Endothelial cell of umbilical vein (primary cell): Measurements from ENCODE around the gene TMEM179B. TPM values are rescaled to one million over a fixed set of nuclear protein-coding genes. Genes with fewer than 3 reads are reported as not detected.

Source experiments
- BruUV-seq: library from RNA; stranded (reverse); fragments of 400-500 nt; replicated peaks from 2 replicates; lab custom pipeline; 2021; lab: Mats Ljungman, UMichigan
- CTCF ChIA-PET: fragments of 300-600, 350-600 bp; sonication (Branson Sonifier 250); formaldehyde crosslinking; loops from one replicate; lab custom pipeline; 2021; ENCODE audit warnings: antibody characterized with exemption, inconsistent platforms; lab: Charles Lee
- POLR2A ChIA-PET: fragments of 300-600, 350-600 bp; sonication (Branson Sonifier 250); formaldehyde crosslinking; loops from one replicate; lab custom pipeline; 2021; ENCODE audit warnings: antibody characterized with exemption, inconsistent platforms; lab: Charles Lee
- DNase-seq: peaks from one replicate; pipeline ENCODE4 v3.0.0-alpha.2; 2011; ENCODE audit warnings: low read depth, low spot score
- FAIRE-seq: peaks from 2 replicates; lab custom pipeline; 2011; peaks lifted over from hg19 to GRCh38; lab: Jason Lieb, UNC
- H2AFZ ChIP-seq: 2 replicates; pipeline ENCODE4 v1.6.0; 2012; ENCODE audit warnings: low read depth, low read length, control low read depth, inconsistent platforms
- H3K27ac ChIP-seq: 2 replicates; pipeline ENCODE4 v1.5.1; 2011; ENCODE audit warnings: low read depth, mild to moderate bottlenecking, control low read depth, low read length, moderate library complexity; ENCODE audit not compliant: insufficient read depth
- H3K27me3 ChIP-seq, 2 experiments: 2 replicates each; pipeline versions ENCODE4 v1.6.0 to v1.6.1; 2011; ENCODE audit warnings: low read length in 2 of 2, mixed read lengths in 1 of 2; ENCODE audit not compliant: control insufficient read depth in 2 of 2, insufficient read depth in 2 of 2
- H3K36me3 ChIP-seq, 2 experiments: 2 replicates in 1 of 2; 3 replicates in 1 of 2; pipeline ENCODE4 v1.5.1; 2011; ENCODE audit warnings: low read length in 2 of 2, mild to moderate bottlenecking in 1 of 2, moderate library complexity in 1 of 2; ENCODE audit not compliant: control insufficient read depth in 2 of 2, insufficient read depth in 2 of 2; ENCODE audit errors: extremely low read depth in 1 of 2
- H3K4me1 ChIP-seq: 3 replicates; pipeline ENCODE4 v1.5.1; 2011; ENCODE audit warnings: mild to moderate bottlenecking, low read length; ENCODE audit not compliant: control insufficient read depth, insufficient read depth; ENCODE audit errors: extremely low read depth
- H3K4me2 ChIP-seq: 2 replicates; pipeline ENCODE4 v1.6.1; 2011; ENCODE audit warnings: low read length, control low read depth, mixed read lengths; ENCODE audit not compliant: insufficient read depth
- H3K4me3 ChIP-seq, 3 experiments: fragments of 200-600 bp in 1 of 3; sonication (generic), shearing (Covaris generic) in 1 of 3; replicated peaks in 1 of 3; 2 replicates each; pipeline ENCODE4 v1.5.1; 2011 to 2016; ENCODE audit warnings: control low read depth in 3 of 3, low read length in 3 of 3, mild to moderate bottlenecking in 2 of 3, inconsistent platforms in 1 of 3, low read depth in 1 of 3, moderate library complexity in 1 of 3; ENCODE audit not compliant: insufficient read depth in 1 of 3
- H3K79me2 ChIP-seq: 2 replicates; pipeline ENCODE4 v1.6.0; 2012; ENCODE audit warnings: low read length, inconsistent platforms; ENCODE audit not compliant: control insufficient read depth, insufficient read depth
- H3K9ac ChIP-seq: replicated peaks from 2 replicates; pipeline ENCODE3; 2011; ENCODE audit warnings: low read length, control low read depth; ENCODE audit not compliant: insufficient read depth; ENCODE audit errors: extremely low read depth
- H3K9me1 ChIP-seq: replicated peaks from 3 replicates; pipeline ENCODE4 v1.6.0; 2011; ENCODE audit warnings: mild to moderate bottlenecking, low read length; ENCODE audit not compliant: control insufficient read depth, insufficient read depth; ENCODE audit errors: extremely low read depth
- H3K9me3 ChIP-seq: replicated peaks from 2 replicates; pipeline ENCODE4 v1.5.1; 2012; ENCODE audit warnings: low read length, inconsistent platforms; ENCODE audit not compliant: control insufficient read depth, insufficient read depth
- H4K20me1 ChIP-seq: replicated peaks from 2 replicates; pipeline ENCODE3; 2011; ENCODE audit warnings: mild to moderate bottlenecking, low read length; ENCODE audit not compliant: control insufficient read depth, insufficient read depth; ENCODE audit errors: extremely low read depth
- EZH2 ChIP-seq: IDR thresholded peaks from 2 replicates; pipeline ENCODE4 v1.6.1; 2012; ENCODE audit warnings: borderline replicate concordance, low read depth, mild to moderate bottlenecking, moderate library complexity, low read length, inconsistent platforms; ENCODE audit not compliant: severe bottlenecking
- FOS ChIP-seq: IDR thresholded peaks from 2 replicates; pipeline ENCODE4 v1.6.1; 2011; ENCODE audit warnings: mild to moderate bottlenecking, low read length, moderate library complexity, borderline replicate concordance; ENCODE audit not compliant: insufficient read depth
- GATA2 ChIP-seq: IDR thresholded peaks from 2 replicates; pipeline ENCODE4 v1.7.0; 2011; ENCODE audit warnings: low read depth, mild to moderate bottlenecking, moderate library complexity, mixed read lengths, low read length; ENCODE audit not compliant: insufficient read length, insufficient read depth
- JUN ChIP-seq: IDR thresholded peaks from 2 replicates; pipeline ENCODE4 v1.6.1; 2011; ENCODE audit warnings: borderline replicate concordance, low read depth; ENCODE audit not compliant: insufficient read length, insufficient read depth
- MYC ChIP-seq: IDR thresholded peaks from one replicate; pipeline ENCODE4 v1.6.1; 2011; ENCODE audit warnings: mild to moderate bottlenecking, low read depth, low read length
- POLR2A ChIP-seq: IDR thresholded peaks from 2 replicates; pipeline ENCODE4 v1.6.1; 2012; ENCODE audit warnings: low read depth, mild to moderate bottlenecking, control low read depth, low read length
- POLR2AphosphoS5 ChIP-seq: IDR thresholded peaks from 2 replicates; pipeline ENCODE4 v1.6.1; 2012; ENCODE audit warnings: low read depth, mild to moderate bottlenecking, control low read depth, low read length, moderate library complexity; ENCODE audit not compliant: insufficient read depth
- dilution Hi-C: fragments of 300-500 bp; cut with MboI; formaldehyde crosslinking; loops from one replicate; pipeline ENCODE4 v1.15.0; 2019; ENCODE audit warnings: low sequenced_read_pairs; ENCODE audit not compliant: extremely low pct_ligation_motif_present
- intact Hi-C: fragments of 100-400 bp; cut with micrococcal nuclease; formaldehyde crosslinking; loops from one replicate; pipeline ENCODE4 v1.10.0; 2022
- polyA plus RNA-seq, 4 experiments: library from polyadenylated mRNA; depleted of rRNA in 3 of 4; stranded (reverse) in 3 of 4; unstranded in 1 of 4; fragments of >200 nt; gene quantifications; 2 replicates each; pipeline versions ENCODE4 v1.2.1 to v1.2.3, GENCODE V29; 2011 to 2012; ENCODE audit warnings: missing spikeins in 1 of 4
- total RNA-seq: library from RNA; stranded (reverse); gene quantifications from 2 replicates; pipeline ENCODE4 v1.2.3, GENCODE V29; 2021
- TF ChIP-seq, protein P1 (sequence below), 2 donors: IDR thresholded peaks; 1 replicate in 1 of 2; 2 replicates in 1 of 2; pipeline ENCODE4 v1.5.1; 2011; ENCODE audit warnings: low read length in 2 of 2, mild to moderate bottlenecking in 2 of 2, moderate library complexity in 2 of 2, control low read depth in 1 of 2, inconsistent platforms in 1 of 2, low read depth in 1 of 2; ENCODE audit not compliant: insufficient read depth in 1 of 2; ENCODE audit errors: extremely low read depth in 1 of 2
- TF ChIP-seq, protein P2 (sequence below): IDR thresholded peaks from 2 replicates; pipeline ENCODE4 v1.6.1; 2011; ENCODE audit not compliant: insufficient read depth, insufficient read length

The TMEM179B gene
- total and polyA plus RNA-seq, 2 donors (not counting 3 experiments of a cell fraction or from before 2014, with no cell fraction given): 27.6 to 102 TPM

DNA sequence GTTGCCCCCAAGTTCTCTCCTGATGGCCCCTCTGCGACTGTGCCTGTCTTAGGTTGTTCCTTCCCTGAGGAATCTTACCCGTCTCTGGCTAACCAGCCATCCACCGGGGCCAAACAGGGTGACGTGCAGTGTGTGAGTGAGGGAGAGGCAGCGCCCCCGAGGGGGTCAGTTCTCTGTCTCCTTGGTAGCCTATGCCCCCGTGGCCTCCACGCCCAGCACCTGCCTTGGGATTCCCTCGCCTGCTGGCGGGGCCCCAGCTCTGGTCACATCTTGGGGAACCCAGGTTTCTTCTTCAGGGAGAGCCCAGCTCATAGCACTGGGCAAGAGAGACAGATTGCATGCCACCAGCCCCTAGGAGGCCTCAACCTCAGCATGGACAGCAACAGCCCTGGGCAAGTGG lies 12.3 kb downstream of the TMEM179B start:
- Histone ChIP-seq H3K79me2 (peaks cover 16% of the 10 kb centered on the region), H3K36me3 (peaks cover 43 to 64% of the 10 kb centered on the region in 2 experiments), H2AFZ (no peak overlapping the region), H3K4me1 (peaks cover 10% of the 10 kb centered on the region), H3K9ac (no peak overlapping the region), H3K4me2 (no peak overlapping the region), H4K20me1 (no peaks in the 10 kb centered on the region), H3K4me3 (no peak overlapping the region), H3K27ac (no peak overlapping the region), H3K9me1 (no peaks in the 10 kb centered on the region), H3K27me3 (no peaks in the 10 kb centered on the region), H3K9me3 (no peaks in the 10 kb centered on the region)
- DNase-seq: no peak
- ChIA-PET POLR2A (no interaction called here), CTCF (interaction anchor here (3.0 kb wide), 1 partner anchor 13 kb away, joined by 14 read pairs; the partner anchor contains the start of gene TMEM179B)
- no TSS peak for BruUV-seq
- no peak for FAIRE-seq
- dilution Hi-C loops: no loop called here
- TF ChIP-seq FOS: no peak
- TF ChIP-seq, protein P1, sequence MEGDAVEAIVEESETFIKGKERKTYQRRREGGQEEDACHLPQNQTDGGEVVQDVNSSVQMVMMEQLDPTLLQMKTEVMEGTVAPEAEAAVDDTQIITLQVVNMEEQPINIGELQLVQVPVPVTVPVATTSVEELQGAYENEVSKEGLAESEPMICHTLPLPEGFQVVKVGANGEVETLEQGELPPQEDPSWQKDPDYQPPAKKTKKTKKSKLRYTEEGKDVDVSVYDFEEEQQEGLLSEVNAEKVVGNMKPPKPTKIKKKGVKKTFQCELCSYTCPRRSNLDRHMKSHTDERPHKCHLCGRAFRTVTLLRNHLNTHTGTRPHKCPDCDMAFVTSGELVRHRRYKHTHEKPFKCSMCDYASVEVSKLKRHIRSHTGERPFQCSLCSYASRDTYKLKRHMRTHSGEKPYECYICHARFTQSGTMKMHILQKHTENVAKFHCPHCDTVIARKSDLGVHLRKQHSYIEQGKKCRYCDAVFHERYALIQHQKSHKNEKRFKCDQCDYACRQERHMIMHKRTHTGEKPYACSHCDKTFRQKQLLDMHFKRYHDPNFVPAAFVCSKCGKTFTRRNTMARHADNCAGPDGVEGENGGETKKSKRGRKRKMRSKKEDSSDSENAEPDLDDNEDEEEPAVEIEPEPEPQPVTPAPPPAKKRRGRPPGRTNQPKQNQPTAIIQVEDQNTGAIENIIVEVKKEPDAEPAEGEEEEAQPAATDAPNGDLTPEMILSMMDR (IDR thresholded peaks at IDR 0.05; ENCODE audit: extremely low read depth in 1 of 2, insufficient read depth in 1 of 2, low read depth in 1 of 2, low read length in 2 of 2): no peak
- TF ChIP-seq GATA2: no peak
- TF ChIP-seq MYC: no peak
- TF ChIP-seq POLR2A: no peak
- no peak for TF ChIP-seq POLR2AphosphoS5
- no peak for TF ChIP-seq EZH2
- TF ChIP-seq JUN: no peak
- TF ChIP-seq, protein P2, sequence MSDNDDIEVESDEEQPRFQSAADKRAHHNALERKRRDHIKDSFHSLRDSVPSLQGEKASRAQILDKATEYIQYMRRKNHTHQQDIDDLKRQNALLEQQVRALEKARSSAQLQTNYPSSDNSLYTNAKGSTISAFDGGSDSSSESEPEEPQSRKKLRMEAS: no peak
- intact Hi-C loops: no loop called here
